Astrocyte of the spinal cord (primary cell): ENCODE measurements around the gene CAMKV.

Experiments used
- DNase-seq: peaks from one replicate; pipeline ENCODE4 v3.0.0; 2011; ENCODE audit warnings: low read depth, low spot score
- H3K4me3 ChIP-seq: 2 replicates; pipeline ENCODE4 v1.5.1; 2011; ENCODE audit warnings: low read depth, mild to moderate bottlenecking, low read length, moderate library complexity
- in situ Hi-C: cut with HindIII; loops from 2 replicates; pipeline ENCODE4 v1.10.0; 2017; ENCODE audit warnings: low sequenced_read_pairs
- TF ChIP-seq, protein P1 (sequence below): IDR thresholded peaks from 2 replicates; pipeline ENCODE4 v1.5.1; 2012; ENCODE audit warnings: low read depth, mild to moderate bottlenecking, low read length, inconsistent platforms

The CAMKV gene

GRCh38 chr3:49895791-49896190, 26.1 kb upstream of the CAMKV start:
- TF ChIP-seq, protein P1, sequence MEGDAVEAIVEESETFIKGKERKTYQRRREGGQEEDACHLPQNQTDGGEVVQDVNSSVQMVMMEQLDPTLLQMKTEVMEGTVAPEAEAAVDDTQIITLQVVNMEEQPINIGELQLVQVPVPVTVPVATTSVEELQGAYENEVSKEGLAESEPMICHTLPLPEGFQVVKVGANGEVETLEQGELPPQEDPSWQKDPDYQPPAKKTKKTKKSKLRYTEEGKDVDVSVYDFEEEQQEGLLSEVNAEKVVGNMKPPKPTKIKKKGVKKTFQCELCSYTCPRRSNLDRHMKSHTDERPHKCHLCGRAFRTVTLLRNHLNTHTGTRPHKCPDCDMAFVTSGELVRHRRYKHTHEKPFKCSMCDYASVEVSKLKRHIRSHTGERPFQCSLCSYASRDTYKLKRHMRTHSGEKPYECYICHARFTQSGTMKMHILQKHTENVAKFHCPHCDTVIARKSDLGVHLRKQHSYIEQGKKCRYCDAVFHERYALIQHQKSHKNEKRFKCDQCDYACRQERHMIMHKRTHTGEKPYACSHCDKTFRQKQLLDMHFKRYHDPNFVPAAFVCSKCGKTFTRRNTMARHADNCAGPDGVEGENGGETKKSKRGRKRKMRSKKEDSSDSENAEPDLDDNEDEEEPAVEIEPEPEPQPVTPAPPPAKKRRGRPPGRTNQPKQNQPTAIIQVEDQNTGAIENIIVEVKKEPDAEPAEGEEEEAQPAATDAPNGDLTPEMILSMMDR: no peak
- no peak overlapping the region for H3K4me3 ChIP-seq
- no peak for DNase-seq
- in situ Hi-C loops: no loop called here

GRCh38 chr3:49889296-49889695, 19.6 kb upstream of the CAMKV start:
- no peak for DNase-seq
- no peak overlapping the region for H3K4me3 ChIP-seq
- TF ChIP-seq, protein P1: no peak
- in situ Hi-C loops: no loop called here

DNA sequence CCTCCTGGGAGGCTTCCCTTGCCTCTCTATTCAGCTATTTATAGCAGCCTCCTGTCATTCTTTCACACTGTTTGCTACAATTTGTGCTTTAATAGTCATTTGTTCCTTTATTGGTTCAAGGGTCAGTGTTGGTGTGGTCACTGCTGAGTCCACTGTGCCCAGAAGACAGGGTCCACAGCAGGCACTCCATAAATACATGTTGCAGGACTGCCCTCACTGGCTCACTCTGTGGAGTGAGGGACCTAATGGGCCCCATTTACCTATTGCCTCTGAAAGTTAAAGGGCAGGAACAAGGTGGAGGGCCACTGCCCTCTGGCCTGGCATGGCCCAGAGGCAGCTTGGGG, 17.2 kb upstream of the CAMKV start:
- TF ChIP-seq, protein P1: no peak
- DNase-seq: no peak
- in situ Hi-C loops: no loop called here
- H3K4me3 ChIP-seq: no peak overlapping the region

DNA sequence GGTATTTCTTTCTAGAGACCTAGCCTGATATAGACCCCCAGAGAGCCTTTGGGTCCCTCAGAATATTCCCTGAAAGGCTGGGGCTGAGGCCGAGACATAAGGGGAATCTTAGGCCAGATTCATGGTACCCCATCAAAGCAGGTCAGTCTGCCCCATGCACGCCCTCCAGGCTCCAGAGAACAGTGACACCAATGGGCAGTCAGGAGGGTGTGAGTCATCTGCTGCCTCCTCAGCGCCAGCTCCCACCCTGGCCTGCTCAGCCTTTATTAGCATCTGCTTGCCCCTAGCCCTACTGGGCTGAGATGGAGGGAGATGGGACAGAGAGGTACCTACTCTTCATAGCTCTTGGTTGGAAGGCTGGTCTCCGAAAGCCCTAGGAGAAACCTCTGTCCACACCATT, 14.3 kb upstream of the CAMKV start:
- TF ChIP-seq, protein P1: no peak
- DNase-seq: no peak
- no peak overlapping the region for H3K4me3 ChIP-seq
- in situ Hi-C loops: no loop called here

DNA sequence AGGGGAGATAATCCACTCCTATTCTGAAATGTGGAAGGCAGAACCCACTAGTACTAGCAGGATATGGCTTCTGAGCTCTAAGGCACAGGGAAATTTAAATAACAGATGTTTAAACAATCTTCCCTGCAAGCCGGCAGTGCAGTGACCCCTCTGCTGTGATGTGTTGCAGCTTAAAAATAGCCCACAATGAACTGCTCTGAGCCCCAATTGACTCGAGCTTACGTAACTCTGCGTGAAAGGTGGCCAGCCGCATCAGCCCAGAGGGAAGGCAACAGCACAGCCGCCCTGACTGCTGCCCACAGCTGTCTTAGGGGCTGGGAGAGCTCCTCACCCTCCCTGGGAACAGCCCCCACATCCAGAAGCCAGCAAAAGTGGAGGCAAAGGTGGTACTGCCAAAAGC, 12.5 kb upstream of the CAMKV start:
- H3K4me3 ChIP-seq: no peak overlapping the region
- no peak for DNase-seq
- TF ChIP-seq, protein P1: no peak
- in situ Hi-C loops: no loop called here

DNA sequence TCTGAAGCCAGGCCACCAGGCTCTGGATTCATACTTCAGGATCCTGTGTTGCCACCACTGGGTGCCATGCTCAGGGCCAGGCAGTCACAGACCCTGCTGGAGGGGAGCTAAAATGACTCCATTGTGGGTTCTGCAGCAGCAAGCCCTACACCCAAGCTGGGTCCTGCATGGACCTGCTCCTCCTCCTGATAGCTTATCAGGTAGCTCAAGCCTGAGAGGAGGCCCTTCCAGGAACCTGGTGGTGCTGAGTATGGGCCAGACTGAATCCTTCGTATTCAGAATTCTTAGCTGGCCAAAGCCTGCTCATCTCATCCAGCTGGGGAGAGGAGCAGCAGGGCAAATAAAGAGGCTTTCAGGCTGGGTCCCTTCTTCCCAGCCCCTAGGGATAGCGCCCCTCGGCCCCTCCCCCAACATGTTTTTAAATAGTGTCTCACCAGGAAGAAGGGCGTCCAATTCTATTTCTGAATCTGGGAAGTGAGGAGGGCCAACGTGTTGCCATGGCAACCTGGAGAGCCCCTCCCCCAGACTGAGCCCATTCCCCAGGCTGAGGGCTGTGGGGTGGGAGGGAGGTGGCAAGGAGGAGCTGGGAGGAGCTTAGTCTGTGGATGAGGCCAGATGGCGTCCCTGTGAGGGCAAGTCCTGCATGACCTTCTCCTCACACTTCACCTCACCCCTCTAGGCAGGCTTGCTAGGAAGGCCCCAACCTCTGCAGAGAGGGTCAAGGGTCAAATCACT, 11.0 kb upstream of the CAMKV start:
- in situ Hi-C loops: no loop called here
- no peak overlapping the region for H3K4me3 ChIP-seq
- TF ChIP-seq, protein P1: no peak
- no peak for DNase-seq
